GM19193 (cell line): Measurements from ENCODE around the gene PRRX1.

ENCODE experiments used
- POLR2A ChIP-seq: IDR thresholded peaks from 4 replicates; pipeline ENCODE4 v1.6.1; 2011; ENCODE audit not compliant: insufficient read depth, insufficient read length; ENCODE audit errors: extremely low read depth

Gene PRRX1

DNA sequence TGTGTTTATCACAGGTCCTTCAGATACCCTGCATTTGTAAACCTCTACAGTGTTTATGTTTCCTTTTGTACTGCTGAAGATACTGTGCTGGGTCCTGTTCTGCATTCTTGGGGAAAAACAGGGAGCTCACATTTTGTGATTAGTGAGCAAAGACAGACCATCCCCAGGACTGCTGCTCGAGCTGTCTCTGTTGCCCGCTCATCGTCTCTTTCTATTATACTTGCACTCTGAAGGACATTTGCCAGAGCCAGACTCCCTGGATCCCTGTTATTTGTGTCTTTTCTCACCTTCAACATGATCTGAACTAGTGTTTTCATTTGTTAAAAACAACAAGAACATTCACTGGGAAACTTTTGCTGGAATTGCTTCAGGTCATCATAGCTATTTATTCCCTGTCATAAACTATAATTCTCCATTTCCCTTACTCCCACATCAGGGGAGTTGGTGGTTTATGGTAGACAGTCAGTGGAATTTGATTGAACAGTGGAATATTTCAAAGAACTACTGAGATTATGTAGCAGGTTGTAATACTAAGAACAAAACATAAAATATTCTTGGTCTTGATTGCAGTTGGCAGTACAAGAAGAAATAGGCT is 53.0 kb downstream of the PRRX1 start:
- no peak for TF ChIP-seq POLR2A

DNA sequence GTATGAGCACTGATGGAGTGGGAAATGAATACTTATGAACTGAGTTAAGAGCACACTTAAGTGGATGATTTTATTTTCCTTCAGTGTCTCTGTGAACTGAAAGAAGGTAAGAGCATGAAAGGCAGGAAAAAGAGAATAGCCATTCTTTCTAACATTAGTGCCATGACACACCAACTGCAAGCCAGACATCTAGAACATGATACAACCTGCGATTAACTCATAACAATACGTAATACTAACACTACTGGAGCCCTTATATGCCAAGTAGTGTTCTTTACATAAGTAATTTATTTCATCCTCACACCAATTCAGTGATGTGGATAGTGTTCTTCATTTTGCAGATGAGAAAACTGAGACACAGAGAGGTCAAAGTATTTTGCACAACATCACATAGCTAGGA is 56.7 kb downstream of the PRRX1 start:
- no peak for TF ChIP-seq POLR2A

- no peak for TF ChIP-seq POLR2A
Measured at GRCh38 chr1:170721621-170722020, 57.7 kb downstream of the PRRX1 start.

DNA sequence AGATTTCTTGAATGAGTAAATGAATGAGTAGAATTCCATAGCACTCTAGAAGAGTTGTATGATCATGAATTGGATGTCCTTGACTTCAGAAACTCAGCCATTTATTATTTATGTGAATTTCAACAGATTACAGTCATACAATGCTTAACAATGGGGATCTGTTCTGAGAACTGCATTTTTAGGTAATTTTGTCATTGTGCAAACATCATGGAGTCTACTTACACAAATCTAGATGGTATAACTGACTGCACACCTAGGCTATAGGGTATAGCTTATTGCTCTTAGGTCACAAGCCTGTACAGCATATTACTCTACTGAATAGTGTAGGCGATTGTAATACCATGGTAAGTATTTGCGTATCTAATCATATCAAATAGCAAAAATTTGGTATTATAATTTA is 59.6 kb downstream of the PRRX1 start:
- no peak for TF ChIP-seq POLR2A

GRCh38 chr1:170725326-170725725 is 61.4 kb downstream of the PRRX1 start:
- no peak for TF ChIP-seq POLR2A

GRCh38 chr1:170727963-170728362 is 64.0 kb downstream of the PRRX1 start:
- TF ChIP-seq POLR2A, result no peak

DNA sequence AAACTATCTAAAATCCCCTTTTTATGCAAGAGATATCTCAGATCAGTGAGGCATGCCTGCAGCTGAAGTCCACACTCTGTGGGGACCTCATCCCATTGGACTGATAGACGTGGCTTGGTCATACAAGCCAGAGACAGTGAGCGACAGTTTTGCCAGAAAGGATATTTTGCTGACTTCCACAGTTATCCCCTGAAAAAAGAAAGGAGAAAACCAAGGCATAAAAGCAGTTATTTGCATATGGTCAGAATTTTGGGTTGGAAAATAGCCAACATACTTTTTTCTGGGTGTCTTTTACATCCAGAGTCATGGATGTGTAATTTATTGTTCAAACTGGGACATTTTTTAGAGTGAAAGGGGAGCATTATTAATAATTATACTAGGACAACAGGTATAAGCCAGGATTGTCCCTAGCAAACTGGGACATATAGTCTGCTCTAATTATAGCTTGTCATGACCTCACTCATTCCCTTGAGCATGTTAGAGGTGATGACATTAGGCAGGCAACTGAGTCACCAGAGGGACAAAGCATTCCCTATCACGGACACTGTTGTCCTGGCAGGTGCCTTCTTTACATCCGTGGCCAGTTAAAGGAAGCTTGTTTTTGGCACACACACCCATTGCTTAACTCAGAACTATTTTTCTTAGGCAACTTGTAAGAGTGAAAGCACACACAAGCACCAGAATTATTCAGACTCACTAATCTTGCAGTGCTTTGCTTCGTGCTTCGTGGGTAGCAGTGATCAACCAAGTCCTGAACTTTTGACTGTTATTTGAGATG is 65.5 kb downstream of the PRRX1 start:
- TF ChIP-seq POLR2A, result no peak

DNA sequence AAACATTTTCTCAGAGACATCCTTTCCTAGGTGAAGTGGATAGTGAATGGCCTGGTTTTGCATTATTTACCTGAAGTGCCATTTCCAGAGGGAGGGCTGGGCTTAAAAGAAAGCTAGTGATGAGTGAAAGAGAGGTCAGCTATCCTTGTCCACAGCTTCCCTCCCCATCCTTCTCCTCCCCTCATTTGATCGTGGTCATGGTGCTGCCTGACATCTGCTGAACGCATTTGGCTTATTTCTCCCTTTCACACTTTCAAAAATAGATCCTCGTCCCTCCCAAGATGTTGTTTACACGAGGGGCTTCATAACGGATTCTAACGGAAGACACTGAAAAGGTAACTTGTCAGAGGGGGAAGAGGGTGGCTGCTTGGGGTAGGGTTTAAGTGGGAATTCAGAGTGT is 66.1 kb downstream of the PRRX1 start:
- no peak for TF ChIP-seq POLR2A

GRCh38 chr1:170730438-170730837 is 66.5 kb downstream of the PRRX1 start:
- no peak for TF ChIP-seq POLR2A

GRCh38 chr1:170731566-170732251 is 67.8 kb downstream of the PRRX1 start:
- no peak for TF ChIP-seq POLR2A

DNA sequence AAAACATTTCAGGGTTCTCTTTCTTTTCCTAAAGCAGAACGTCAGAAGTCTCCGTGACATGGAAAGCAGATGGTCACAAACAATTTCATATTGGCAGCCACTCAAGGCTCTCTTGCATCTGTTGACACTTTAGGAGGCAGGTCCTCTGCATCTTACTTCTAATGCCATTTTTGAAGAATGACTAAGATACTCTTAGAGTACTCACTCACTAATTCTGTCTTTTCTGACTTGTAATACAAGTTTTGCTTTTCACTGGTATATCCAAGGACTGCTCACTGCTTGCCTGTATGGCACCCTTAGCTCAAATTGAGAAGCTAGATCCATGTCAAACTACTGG is 68.3 kb downstream of the PRRX1 start:
- TF ChIP-seq POLR2A, result no peak

- TF ChIP-seq POLR2A, result no peak
Measured at GRCh38 chr1:170734412-170735175, 70.7 kb downstream of the PRRX1 start.

DNA sequence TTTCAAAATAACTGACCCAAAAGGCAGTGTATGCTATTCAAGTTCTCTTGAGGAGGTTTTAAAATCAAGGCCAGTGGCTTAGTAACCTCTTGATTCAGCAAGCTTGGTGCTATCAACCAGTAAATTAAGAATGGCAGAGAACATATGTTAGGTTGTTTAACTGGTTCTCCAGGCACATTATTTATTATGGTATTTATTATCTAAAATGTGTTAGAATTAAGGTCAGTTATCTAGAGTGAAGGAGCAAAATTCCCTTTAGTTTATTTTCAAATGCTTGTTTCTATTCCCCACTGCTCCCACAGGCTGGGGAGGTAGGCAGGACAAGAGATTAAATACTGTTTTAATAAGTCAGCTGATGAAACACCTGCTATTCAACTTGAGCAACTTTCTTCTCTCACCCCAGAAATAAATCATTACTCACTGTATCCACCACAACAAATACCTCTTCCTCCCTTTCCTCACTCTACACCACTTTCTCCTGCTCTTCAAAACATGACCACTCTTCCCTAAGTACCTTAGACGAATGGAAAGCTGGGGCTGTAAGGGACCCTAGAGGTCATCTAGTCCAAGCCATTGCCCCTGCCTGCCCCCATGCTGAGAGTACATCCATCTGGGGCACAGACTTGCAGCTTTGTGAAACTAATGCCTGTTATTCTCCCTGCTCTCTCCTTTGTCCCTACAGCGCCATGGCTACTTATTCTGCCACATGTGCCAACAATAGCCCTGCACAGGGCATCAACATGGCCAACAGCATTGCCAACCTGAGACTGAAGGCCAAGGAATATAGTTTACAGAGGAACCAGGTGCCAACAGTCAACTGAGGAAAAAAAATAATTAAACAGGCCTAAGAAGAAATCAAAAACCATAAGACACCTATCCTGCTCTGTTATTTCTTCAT is 71.7 kb downstream of the PRRX1 start:
- no peak for TF ChIP-seq POLR2A

DNA sequence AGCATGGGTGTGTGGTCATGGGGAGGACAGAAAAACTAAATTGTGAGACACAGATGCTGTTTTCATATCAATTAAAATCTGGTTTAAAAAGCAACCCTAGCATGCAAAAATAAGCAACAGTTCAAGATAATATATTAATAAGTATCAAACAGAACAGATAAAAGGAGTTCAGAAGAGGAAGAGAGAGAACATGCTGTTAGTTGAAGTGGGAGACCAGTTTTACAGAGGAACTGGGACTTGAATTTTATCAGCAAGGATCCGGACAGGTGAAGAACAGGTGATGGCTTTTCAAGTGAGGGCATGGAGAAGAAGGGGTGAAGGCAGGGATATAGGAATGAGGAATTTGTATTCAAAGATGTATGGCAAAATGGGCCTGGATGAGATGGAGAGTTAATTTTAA is 75.9 kb downstream of the PRRX1 start:
- no peak for TF ChIP-seq POLR2A
